ENCODE results near the gene PAN3. TPM values are rescaled to one million over a fixed set of nuclear protein-coding genes. Genes with fewer than 3 reads are reported as not detected.

PAN3 gene
- total RNA-seq, 1 donor from 2014 or later, result 50.1 TPM

GRCh38 chr13:28342251-28342650 lies 203.9 kb downstream of the PAN3 start:
- Mint-ChIP-seq H3K27me3 (ENCODE audit: insufficient read depth, low read depth) (peaks cover 4% of the 10 kb centered on the region), H3K36me3 (no peaks in the 10 kb centered on the region), H3K4me1 (no peaks in the 10 kb centered on the region), H3K4me3 (no peak overlapping the region), H3K9me3 (no peaks in the 10 kb centered on the region), H3K27ac (no peak overlapping the region)
- H3K27me3 ChIP-seq, result no peaks in the 10 kb centered on the region
- H3K9ac ChIP-seq, result no peak overlapping the region
- no peaks in the 10 kb centered on the region for H3K36me3 ChIP-seq
- peak overlapping the region; percentile 42 for H2AFZ ChIP-seq (replicated peaks)
- no peaks in the 10 kb centered on the region for H3K9me3 ChIP-seq (ENCODE audit: low read depth)
- H3K4me3 ChIP-seq, result no peak overlapping the region
- no peaks in the 10 kb centered on the region for H3K4me1 ChIP-seq
- no peak for TF ChIP-seq EZH2phosphoT487 (IDR thresholded peaks at IDR 0.05)
- TF ChIP-seq, protein P1, sequence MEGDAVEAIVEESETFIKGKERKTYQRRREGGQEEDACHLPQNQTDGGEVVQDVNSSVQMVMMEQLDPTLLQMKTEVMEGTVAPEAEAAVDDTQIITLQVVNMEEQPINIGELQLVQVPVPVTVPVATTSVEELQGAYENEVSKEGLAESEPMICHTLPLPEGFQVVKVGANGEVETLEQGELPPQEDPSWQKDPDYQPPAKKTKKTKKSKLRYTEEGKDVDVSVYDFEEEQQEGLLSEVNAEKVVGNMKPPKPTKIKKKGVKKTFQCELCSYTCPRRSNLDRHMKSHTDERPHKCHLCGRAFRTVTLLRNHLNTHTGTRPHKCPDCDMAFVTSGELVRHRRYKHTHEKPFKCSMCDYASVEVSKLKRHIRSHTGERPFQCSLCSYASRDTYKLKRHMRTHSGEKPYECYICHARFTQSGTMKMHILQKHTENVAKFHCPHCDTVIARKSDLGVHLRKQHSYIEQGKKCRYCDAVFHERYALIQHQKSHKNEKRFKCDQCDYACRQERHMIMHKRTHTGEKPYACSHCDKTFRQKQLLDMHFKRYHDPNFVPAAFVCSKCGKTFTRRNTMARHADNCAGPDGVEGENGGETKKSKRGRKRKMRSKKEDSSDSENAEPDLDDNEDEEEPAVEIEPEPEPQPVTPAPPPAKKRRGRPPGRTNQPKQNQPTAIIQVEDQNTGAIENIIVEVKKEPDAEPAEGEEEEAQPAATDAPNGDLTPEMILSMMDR (IDR thresholded peaks at IDR 0.05), result no peak
- no peak for TF ChIP-seq EZH2 (IDR thresholded peaks at IDR 0.05)
- H3F3A ChIP-seq (ENCODE audit: low read depth), result no peaks in the 10 kb centered on the region
- no peak overlapping the region for H3K27ac ChIP-seq
- no peaks in the 10 kb centered on the region for H3K79me2 ChIP-seq (ENCODE audit: low read depth)
- no peak overlapping the region for H3K4me2 ChIP-seq
- no peaks in the 10 kb centered on the region for H4K20me1 ChIP-seq (ENCODE audit: low read depth)
- DNase-seq (ENCODE audit: low spot score), result no peak

- H3K9ac ChIP-seq, result no peak overlapping the region
- peaks cover 4% of the 10 kb centered on the region for H3K4me1 Mint-ChIP-seq
- peaks cover 2% of the 10 kb centered on the region for H3K27me3 Mint-ChIP-seq (ENCODE audit: insufficient read depth, low read depth)
- DNase-seq (ENCODE audit: low spot score), result no peak
- H3K27ac Mint-ChIP-seq, result no peak overlapping the region
- no peaks in the 10 kb centered on the region for H3K36me3 ChIP-seq
- no peak overlapping the region for H3K4me2 ChIP-seq
- no peaks in the 10 kb centered on the region for H3K9me3 ChIP-seq (ENCODE audit: low read depth)
- no peaks in the 10 kb centered on the region for H4K20me1 ChIP-seq (ENCODE audit: low read depth)
- H3K4me1 ChIP-seq, result no peaks in the 10 kb centered on the region
- no peaks in the 10 kb centered on the region for H3K79me2 ChIP-seq (ENCODE audit: low read depth)
- H3K9me3 Mint-ChIP-seq, result no peaks in the 10 kb centered on the region
- H2AFZ ChIP-seq (replicated peaks), result no peak overlapping the region
- no peak overlapping the region for H3K27ac ChIP-seq
- TF ChIP-seq, protein P1 (IDR thresholded peaks at IDR 0.05), result no peak
- no peak for TF ChIP-seq EZH2phosphoT487 (IDR thresholded peaks at IDR 0.05)
- no peak for TF ChIP-seq EZH2 (IDR thresholded peaks at IDR 0.05)
- no peaks in the 10 kb centered on the region for H3F3A ChIP-seq (ENCODE audit: low read depth)
- no peak overlapping the region for H3K4me3 Mint-ChIP-seq
- H3K27me3 ChIP-seq, result no peaks in the 10 kb centered on the region
- H3K4me3 ChIP-seq, result no peak overlapping the region
- H3K36me3 Mint-ChIP-seq, result no peaks in the 10 kb centered on the region
Measured at GRCh38 chr13:28344163-28344562, 205.8 kb downstream of the PAN3 start.

Small RNA genes within 50 kb of the gene (small RNA-seq; reads per million reads assigned to genes)
- not detected for gene RNU6-82P

Other genes starting within 250 kb of the PAN3 start
- not detected in 2 replicates for gene PDX1, start 218.5 kb upstream of the PAN3 start, total RNA-seq (ENCODE audit: low replicate concordance)
- gene CDX2, start 169.2 kb upstream of the PAN3 start, total RNA-seq (ENCODE audit: low replicate concordance), result not detected in 2 replicates
- gene URAD, start 149.9 kb upstream of the PAN3 start, total RNA-seq (ENCODE audit: low replicate concordance), result not detected in 2 replicates
- gene FLT3, start 38.0 kb upstream of the PAN3 start, total RNA-seq (ENCODE audit: low replicate concordance), result 0.58 and 0.77 TPM in 2 replicates

Data from neural progenitor cell (in vitro differentiated cells).